ENCODE data around the gene MCL1.

DNA sequence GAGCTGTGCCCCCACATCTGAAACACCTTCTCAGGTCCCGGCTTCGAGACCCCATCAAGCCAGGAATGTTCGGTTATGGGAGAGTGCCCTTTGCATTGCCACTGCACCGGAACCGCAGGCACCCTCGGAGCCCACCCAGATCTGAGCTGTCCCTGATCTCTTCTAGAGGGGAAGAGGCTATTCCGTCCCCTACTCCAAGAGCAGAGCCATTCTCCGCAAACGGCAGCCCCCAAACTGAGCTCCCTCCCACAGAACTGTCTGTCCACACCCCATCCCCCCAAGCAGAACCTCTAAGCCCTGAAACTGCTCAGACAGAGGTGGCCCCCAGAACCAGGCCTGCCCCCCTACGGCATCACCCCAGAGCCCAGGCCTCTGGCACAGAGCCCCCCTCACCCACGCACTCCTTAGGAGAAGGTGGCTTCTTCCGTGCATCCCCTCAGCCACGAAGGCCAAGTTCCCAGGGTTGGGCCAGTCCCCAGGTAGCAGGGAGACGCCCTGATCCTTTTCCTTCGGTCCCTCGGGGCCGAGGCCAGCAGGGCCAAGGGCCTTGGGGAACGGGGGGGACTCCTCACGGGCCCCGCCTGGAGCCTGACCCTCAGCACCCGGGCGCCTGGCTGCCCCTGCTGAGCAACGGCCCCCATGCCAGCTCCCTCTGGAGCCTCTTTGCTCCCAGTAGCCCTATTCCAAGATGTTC lies 25.9 kb downstream of the MCL1 start:
- TF ChIP-seq EP300 (IDR thresholded peaks at IDR 0.05; ENCODE audit: borderline replicate concordance in 1 of 2, control insufficient read depth in 1 of 2, low read depth in 2 of 2, low read length in 2 of 2) (no peak), POLR2AphosphoS5 (IDR thresholded peaks at IDR 0.05; ENCODE audit: low read length) (no peak)
- TF ChIP-seq, protein P1, sequence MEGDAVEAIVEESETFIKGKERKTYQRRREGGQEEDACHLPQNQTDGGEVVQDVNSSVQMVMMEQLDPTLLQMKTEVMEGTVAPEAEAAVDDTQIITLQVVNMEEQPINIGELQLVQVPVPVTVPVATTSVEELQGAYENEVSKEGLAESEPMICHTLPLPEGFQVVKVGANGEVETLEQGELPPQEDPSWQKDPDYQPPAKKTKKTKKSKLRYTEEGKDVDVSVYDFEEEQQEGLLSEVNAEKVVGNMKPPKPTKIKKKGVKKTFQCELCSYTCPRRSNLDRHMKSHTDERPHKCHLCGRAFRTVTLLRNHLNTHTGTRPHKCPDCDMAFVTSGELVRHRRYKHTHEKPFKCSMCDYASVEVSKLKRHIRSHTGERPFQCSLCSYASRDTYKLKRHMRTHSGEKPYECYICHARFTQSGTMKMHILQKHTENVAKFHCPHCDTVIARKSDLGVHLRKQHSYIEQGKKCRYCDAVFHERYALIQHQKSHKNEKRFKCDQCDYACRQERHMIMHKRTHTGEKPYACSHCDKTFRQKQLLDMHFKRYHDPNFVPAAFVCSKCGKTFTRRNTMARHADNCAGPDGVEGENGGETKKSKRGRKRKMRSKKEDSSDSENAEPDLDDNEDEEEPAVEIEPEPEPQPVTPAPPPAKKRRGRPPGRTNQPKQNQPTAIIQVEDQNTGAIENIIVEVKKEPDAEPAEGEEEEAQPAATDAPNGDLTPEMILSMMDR (IDR thresholded peaks at IDR 0.05 in 2 of 3, conservative IDR thresholded peaks at IDR 0.05 in 1 of 3; ENCODE audit: control insufficient read depth in 2 of 3, extremely low read depth in 1 of 3, insufficient read depth in 1 of 3, low read depth in 3 of 3, low read length in 3 of 3): no peak
